Keratinocyte (primary cell): ENCODE measurements around the gene SCNN1B. TPM values are rescaled to one million over a fixed set of nuclear protein-coding genes. Genes with fewer than 3 reads are reported as not detected.

Experiments used
- DNase-seq: peaks from one replicate; pipeline ENCODE4 v3.0.0-alpha.2; 2011; ENCODE audit warnings: low read depth, missing footprints, low spot score
- FAIRE-seq: peaks from 2 replicates; lab custom pipeline; 2011; peaks lifted over from hg19 to GRCh38; lab: Jason Lieb, UNC
- H2AFZ ChIP-seq: 2 replicates; pipeline ENCODE4 v1.6.0; 2012; ENCODE audit warnings: low read length, control low read depth, inconsistent platforms; ENCODE audit not compliant: control insufficient read depth
- H3K27ac ChIP-seq: 2 replicates; pipeline ENCODE4 v1.5.1; 2011; ENCODE audit warnings: low read length; ENCODE audit not compliant: control insufficient read depth, insufficient read depth
- H3K27me3 ChIP-seq: 3 replicates; pipeline ENCODE4 v1.6.0; 2011; ENCODE audit warnings: low read length; ENCODE audit not compliant: control insufficient read depth, insufficient read depth; ENCODE audit errors: extremely low read depth
- H3K36me3 ChIP-seq, 2 experiments: 2 replicates in 1 of 2; 3 replicates in 1 of 2; pipeline ENCODE4 v1.5.1; 2011; ENCODE audit warnings: low read length in 2 of 2, mild to moderate bottlenecking in 1 of 2; ENCODE audit not compliant: control insufficient read depth in 2 of 2, insufficient read depth in 2 of 2; ENCODE audit errors: extremely low read depth in 1 of 2
- H3K4me1 ChIP-seq: 3 replicates; pipeline ENCODE4 v1.5.1; 2011; ENCODE audit warnings: low read length; ENCODE audit not compliant: control insufficient read depth, insufficient read depth; ENCODE audit errors: extremely low read depth
- H3K4me2 ChIP-seq: 3 replicates; pipeline ENCODE4 v1.6.0; 2011; ENCODE audit warnings: low read depth, low read length; ENCODE audit not compliant: control insufficient read depth, insufficient read depth; ENCODE audit errors: extremely low read depth
- H3K4me3 ChIP-seq, 3 experiments: fragments of 200-600 bp in 1 of 3; sonication (generic) in 1 of 3; 2 replicates in 2 of 3; 3 replicates in 1 of 3; pipeline ENCODE4 v1.5.1; 2011 to 2016; ENCODE audit warnings: low read length in 3 of 3, mild to moderate bottlenecking in 3 of 3, control low read depth in 2 of 3, inconsistent platforms in 1 of 3, low read depth in 1 of 3, mixed read lengths in 1 of 3, mixed run types in 1 of 3, moderate library complexity in 1 of 3; ENCODE audit not compliant: control insufficient read depth in 2 of 3, insufficient read depth in 2 of 3; ENCODE audit errors: extremely low read depth in 1 of 3
- H3K79me2 ChIP-seq: 2 replicates; pipeline ENCODE4 v1.6.0; 2012; ENCODE audit warnings: low read length; ENCODE audit not compliant: control insufficient read depth, insufficient read depth
- H3K9ac ChIP-seq: 3 replicates; pipeline ENCODE4 v1.6.0; 2011; ENCODE audit warnings: low read length; ENCODE audit not compliant: control insufficient read depth, insufficient read depth; ENCODE audit errors: extremely low read depth
- H3K9me1 ChIP-seq: 3 replicates; pipeline ENCODE4 v1.6.0; 2011; ENCODE audit warnings: low read length; ENCODE audit not compliant: control insufficient read depth, insufficient read depth; ENCODE audit errors: extremely low read depth
- H3K9me3 ChIP-seq: 2 replicates; pipeline ENCODE4 v1.5.1; 2012; ENCODE audit warnings: low read depth, low read length; ENCODE audit not compliant: control insufficient read depth
- H4K20me1 ChIP-seq: 3 replicates; pipeline ENCODE4 v1.6.0; 2011; ENCODE audit warnings: low read length; ENCODE audit not compliant: control insufficient read depth, insufficient read depth; ENCODE audit errors: extremely low read depth
- EZH2 ChIP-seq: IDR thresholded peaks from one replicate; pipeline ENCODE4 v1.6.1; 2012; ENCODE audit warnings: inconsistent platforms, mild to moderate bottlenecking, low read length, moderate library complexity
- dilution Hi-C: fragments of 300-500 bp; cut with MboI; formaldehyde crosslinking; loops from one replicate; pipeline ENCODE4 v1.7.0; 2020; ENCODE audit warnings: low sequenced_read_pairs; ENCODE audit not compliant: extremely low pct_ligation_motif_present
- polyA plus RNA-seq, 5 experiments: library from polyadenylated mRNA; depleted of rRNA in 3 of 5; stranded (reverse) in 3 of 5; stranded (forward) in 1 of 5; unstranded in 1 of 5; fragments of >200 nt; gene quantifications; 1 replicate in 1 of 5; 2 replicates in 3 of 5; 3 replicates in 1 of 5; pipeline versions ENCODE4 v1.2.1 to v1.2.3, GENCODE V29; 2011 to 2012; ENCODE audit warnings: missing spikeins in 2 of 5, low read depth in 1 of 5, low replicate concordance in 1 of 5
- TF ChIP-seq, protein P1 (sequence below), 3 experiments: IDR thresholded peaks in 1 of 3; conservative IDR thresholded peaks in 1 of 3; optimal IDR thresholded peaks in 1 of 3; 2 replicates in 2 of 3; 3 replicates in 1 of 3; pipeline versions ENCODE3 to v1.5.1; 2011; ENCODE audit warnings: low read length in 3 of 3, mild to moderate bottlenecking in 3 of 3, moderate library complexity in 2 of 3, control low read depth in 1 of 3, inconsistent platforms in 1 of 3; ENCODE audit not compliant: insufficient read depth in 2 of 3; ENCODE audit errors: extremely low read depth in 1 of 3

Gene SCNN1B
- polyA plus RNA-seq, 1 donor (not counting 4 experiments of a cell fraction or from before 2014, with no cell fraction given), result 0.92 TPM

DNA sequence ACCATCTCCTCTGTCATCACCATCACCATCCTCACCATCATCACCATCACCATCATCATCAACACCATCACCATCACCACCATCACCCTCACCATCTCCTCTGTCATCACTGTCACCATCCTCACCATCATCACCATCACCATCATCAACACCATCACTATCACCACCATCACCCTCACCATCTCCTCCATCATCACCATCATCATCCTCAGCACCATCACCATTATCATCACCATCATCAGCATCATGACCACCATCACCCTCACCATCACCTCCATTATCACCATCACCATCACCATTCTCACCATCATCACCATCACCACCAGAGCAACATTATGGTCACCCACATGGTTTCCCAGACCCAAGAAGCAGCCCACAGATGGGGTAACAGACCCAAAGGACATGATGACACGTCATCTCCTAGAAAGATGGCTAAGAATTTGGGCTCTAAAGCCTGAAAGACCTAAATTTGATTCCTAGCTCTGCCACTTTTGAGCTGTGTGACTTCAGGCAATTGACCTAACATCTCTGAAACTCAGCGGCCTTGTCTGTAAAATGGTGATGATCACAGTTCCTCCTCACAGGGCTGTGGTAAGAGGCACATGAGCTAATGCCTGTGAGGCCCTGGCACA, 14.6 kb downstream of the SCNN1B start:
- peaks cover 7% of the 10 kb centered on the region for H3K9me3 ChIP-seq
- H3K4me3 ChIP-seq, result no peak overlapping the region
- FAIRE-seq (no peak), DNase-seq (no peak)
- no peaks in the 10 kb centered on the region for H3K27me3 ChIP-seq
- H3K9ac ChIP-seq, result no peak overlapping the region
- no peak overlapping the region for H3K4me2 ChIP-seq
- no peak for TF ChIP-seq EZH2
- TF ChIP-seq, protein P1, sequence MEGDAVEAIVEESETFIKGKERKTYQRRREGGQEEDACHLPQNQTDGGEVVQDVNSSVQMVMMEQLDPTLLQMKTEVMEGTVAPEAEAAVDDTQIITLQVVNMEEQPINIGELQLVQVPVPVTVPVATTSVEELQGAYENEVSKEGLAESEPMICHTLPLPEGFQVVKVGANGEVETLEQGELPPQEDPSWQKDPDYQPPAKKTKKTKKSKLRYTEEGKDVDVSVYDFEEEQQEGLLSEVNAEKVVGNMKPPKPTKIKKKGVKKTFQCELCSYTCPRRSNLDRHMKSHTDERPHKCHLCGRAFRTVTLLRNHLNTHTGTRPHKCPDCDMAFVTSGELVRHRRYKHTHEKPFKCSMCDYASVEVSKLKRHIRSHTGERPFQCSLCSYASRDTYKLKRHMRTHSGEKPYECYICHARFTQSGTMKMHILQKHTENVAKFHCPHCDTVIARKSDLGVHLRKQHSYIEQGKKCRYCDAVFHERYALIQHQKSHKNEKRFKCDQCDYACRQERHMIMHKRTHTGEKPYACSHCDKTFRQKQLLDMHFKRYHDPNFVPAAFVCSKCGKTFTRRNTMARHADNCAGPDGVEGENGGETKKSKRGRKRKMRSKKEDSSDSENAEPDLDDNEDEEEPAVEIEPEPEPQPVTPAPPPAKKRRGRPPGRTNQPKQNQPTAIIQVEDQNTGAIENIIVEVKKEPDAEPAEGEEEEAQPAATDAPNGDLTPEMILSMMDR (optimal IDR thresholded peaks at IDR 0.05 in 1 of 3, IDR thresholded peaks at IDR 0.05 in 1 of 3, conservative IDR thresholded peaks at IDR 0.05 in 1 of 3; ENCODE audit: extremely low read depth in 1 of 3, insufficient read depth in 2 of 3, low read length in 3 of 3), result no peak
- no peaks in the 10 kb centered on the region for H3K36me3 ChIP-seq
- H3K4me1 ChIP-seq, result no peaks in the 10 kb centered on the region
- no peak overlapping the region for H3K27ac ChIP-seq
- dilution Hi-C loops, result no loop called here
- H2AFZ ChIP-seq, result no peak overlapping the region
- H3K9me1 ChIP-seq, result no peaks in the 10 kb centered on the region
- H3K79me2 ChIP-seq, result no peaks in the 10 kb centered on the region
- no peaks in the 10 kb centered on the region for H4K20me1 ChIP-seq

DNA sequence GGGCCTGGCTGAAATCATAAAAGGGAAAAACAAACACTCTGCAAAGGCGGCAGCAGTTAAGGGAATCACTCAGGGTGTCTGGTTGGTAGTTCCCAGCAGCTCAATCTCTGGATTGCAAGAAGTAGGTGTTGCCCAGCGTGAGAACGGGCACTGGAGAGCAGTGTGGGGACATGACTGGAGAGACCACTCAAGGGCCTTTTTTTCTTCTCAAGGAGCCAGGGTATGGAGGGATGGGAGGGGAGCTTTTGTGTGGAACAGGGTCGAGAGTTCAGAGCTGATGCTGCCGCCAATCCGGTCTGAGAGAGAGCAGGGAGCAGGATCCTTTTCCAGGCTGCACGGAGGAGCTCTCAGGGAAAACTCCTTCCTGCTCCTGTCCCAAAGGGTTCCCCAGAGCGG, 15.2 kb downstream of the SCNN1B start:
- no peaks in the 10 kb centered on the region for H3K27me3 ChIP-seq
- H2AFZ ChIP-seq, result no peak overlapping the region
- no peak overlapping the region for H3K9ac ChIP-seq
- TF ChIP-seq, protein P1 (optimal IDR thresholded peaks at IDR 0.05 in 1 of 3, IDR thresholded peaks at IDR 0.05 in 1 of 3, conservative IDR thresholded peaks at IDR 0.05 in 1 of 3; ENCODE audit: extremely low read depth in 1 of 3, insufficient read depth in 2 of 3, low read length in 3 of 3), result no peak
- no peak for TF ChIP-seq EZH2
- H3K36me3 ChIP-seq, result no peaks in the 10 kb centered on the region
- H4K20me1 ChIP-seq, result no peaks in the 10 kb centered on the region
- H3K9me3 ChIP-seq, result peaks cover 7% of the 10 kb centered on the region
- no peak overlapping the region for H3K4me3 ChIP-seq
- no peaks in the 10 kb centered on the region for H3K4me1 ChIP-seq
- H3K79me2 ChIP-seq, result no peaks in the 10 kb centered on the region
- no peak overlapping the region for H3K4me2 ChIP-seq
- FAIRE-seq, result no peak
- no peak for DNase-seq
- H3K9me1 ChIP-seq, result no peaks in the 10 kb centered on the region
- dilution Hi-C loops, result no loop called here
- no peak overlapping the region for H3K27ac ChIP-seq
